Stimulated activated CD4-positive, alpha-beta T cell treated with anti-CD3 and anti-CD28 coated beads, Interleukin-12 subunit alpha, Interleukin-12 subunit beta, amount 100 ng/mL, for 48 hours (primary cell): Measurements from ENCODE around the gene CENPE.

Experiments used
- DNase-seq, 3 donors: peaks; one replicate each; pipeline ENCODE4 v3.0.0-alpha.2; 2020; ENCODE audit warnings: low read depth in 2 of 3, low spot score in 1 of 3

CENPE gene

GRCh38 chr4:103126126-103126525 is 72.0 kb downstream of the CENPE start:
- DNase-seq = no peak

- DNase-seq = no peak
These were observed 75.0 kb downstream of the CENPE start for GRCh38 chr4:103123114-103123513.

- DNase-seq = no peak
These were observed 80.0 kb downstream of the CENPE start for GRCh38 chr4:103118166-103118565.

GRCh38 chr4:103111598-103111997 is 86.5 kb downstream of the CENPE start:
- DNase-seq = no peak

- no peak for DNase-seq
These were observed 89.6 kb downstream of the CENPE start for GRCh38 chr4:103108542-103108941.

- DNase-seq = no peak
These were observed 92.4 kb downstream of the CENPE start for GRCh38 chr4:103105558-103106356.

- no peak for DNase-seq
These were observed 93.3 kb downstream of the CENPE start for GRCh38 chr4:103104886-103105285.

GRCh38 chr4:103100691-103101090 is 97.5 kb downstream of the CENPE start:
- no peak for DNase-seq

- peak in 2 of 3 donors; percentile 3 to 52 for DNase-seq
These were observed 98.3 kb downstream of the CENPE start, which contains the start of gene BDH2 for GRCh38 chr4:103099691-103100392. Gene BDH2 (minus strand): TSS chr4:103099834. CDS start chr4:103096254, 3,580 bp downstream.

- DNase-seq = no peak
These were observed 99.2 kb downstream of the CENPE start for GRCh38 chr4:103098756-103099440.

- no peak for DNase-seq
These were observed 99.8 kb downstream of the CENPE start for GRCh38 chr4:103098341-103098740.

GRCh38 chr4:103097112-103097511 is 101.0 kb downstream of the CENPE start:
- DNase-seq = no peak

- no peak for DNase-seq
These were observed 103.1 kb downstream of the CENPE start for GRCh38 chr4:103095080-103095479.

- no peak for DNase-seq
These were observed 105.9 kb downstream of the CENPE start for GRCh38 chr4:103092245-103092644.

- peak in 2 of 3 donors; percentile 9 to 29 for DNase-seq
These were observed 106.4 kb downstream of the CENPE start for GRCh38 chr4:103091601-103092223.

GRCh38 chr4:103089481-103089880 is 108.7 kb downstream of the CENPE start:
- no peak for DNase-seq

- no peak for DNase-seq
These were observed 111.6 kb downstream of the CENPE start for GRCh38 chr4:103086551-103086950.

GRCh38 chr4:103085555-103086196 is 112.5 kb downstream of the CENPE start:
- DNase-seq = no peak

GRCh38 chr4:103079621-103080020 is 118.5 kb downstream of the CENPE start:
- DNase-seq = no peak

- no peak for DNase-seq
These were observed 121.3 kb downstream of the CENPE start, which contains the start of gene SLC9B2 for GRCh38 chr4:103076747-103077347. Gene SLC9B2 (minus strand): TSS chr4:103076761. CDS start chr4:103067550, 9,211 bp downstream.
